DND-41 (cell line): ENCODE data around the gene FARP1.

Experiments
- CTCF ChIP-seq: IDR thresholded peaks from 2 replicates; pipeline ENCODE4 v1.5.1; 2012; ENCODE audit warnings: borderline replicate concordance, low read length, moderate library complexity, mild to moderate bottlenecking; ENCODE audit not compliant: poor library complexity, severe bottlenecking; ENCODE audit errors: extremely low read depth
- EZH2 ChIP-seq: IDR thresholded peaks from 3 replicates; pipeline ENCODE4 v1.6.1; 2012; ENCODE audit warnings: borderline replicate concordance, low read depth, mild to moderate bottlenecking, moderate library complexity, low read length, inconsistent platforms; ENCODE audit not compliant: severe bottlenecking

GRCh38 chr13:98147521-98147920 lies 4.6 kb downstream of the FARP1 start:
- TF ChIP-seq EZH2 (no peak), CTCF (no peak)
